HFFc6 (cell line): ENCODE measurements around the gene TNS3. TPM values are rescaled to one million over a fixed set of nuclear protein-coding genes. Genes with fewer than 3 reads are reported as not detected.

Source experiments
- DNase-seq: peaks from one replicate; pipeline ENCODE4 v3.0.0-alpha.2; 2018
- H3K27ac Mint-ChIP-seq: 2 replicates; pipeline ENCODE4 v1.8.0; 2020; ENCODE audit warnings: mild to moderate bottlenecking, mixed read lengths
- H3K27me3 Mint-ChIP-seq: 2 replicates; pipeline ENCODE4 v1.8.0; 2021; ENCODE audit warnings: mild to moderate bottlenecking, moderate library complexity, mixed read lengths; ENCODE audit not compliant: insufficient read depth
- H3K36me3 Mint-ChIP-seq: 2 replicates; pipeline ENCODE4 v1.8.0; 2021; ENCODE audit warnings: low read depth, mixed read lengths
- H3K4me1 Mint-ChIP-seq: 2 replicates; pipeline ENCODE4 v1.8.0; 2020; ENCODE audit warnings: low read depth, mixed read lengths
- H3K4me3 Mint-ChIP-seq: 2 replicates; pipeline ENCODE4 v1.8.0; 2020; ENCODE audit warnings: mild to moderate bottlenecking, moderate library complexity, mixed read lengths
- H3K9me3 Mint-ChIP-seq: 2 replicates; pipeline ENCODE4 v1.8.0; 2020; ENCODE audit warnings: mild to moderate bottlenecking, mixed read lengths
- CTCF ChIP-seq: fragments of 200-600 bp; sonication (generic); IDR thresholded peaks from 2 replicates; pipeline ENCODE4 v1.5.0; 2021; ENCODE audit warnings: antibody characterized with exemption, mild to moderate bottlenecking
- total RNA-seq, 6 experiments: library from RNA; stranded (reverse); fragmentation: NEBNext Ultra II Directional; extraction: Animal tissue kit (Norgen Biotek cat#: 25700); gene quantifications; 2 replicates in 1 of 6; 3 replicates in 5 of 6; pipeline ENCODE4 v1.2.3, GENCODE V29; 2021

The TNS3 gene
- total RNA-seq, 6 experiments from 2014 or later: 50.8 to 77.0 (median 67.8) TPM

GRCh38 chr7:47415318-47416212 lies 166.3 kb downstream of the TNS3 start:
- no peak for TF ChIP-seq CTCF
- Mint-ChIP-seq H3K4me1 (peaks cover 15% of the 10 kb centered on the region), H3K27me3 (peaks cover 7% of the 10 kb centered on the region), H3K36me3 (peaks cover 42% of the 10 kb centered on the region), H3K9me3 (peaks cover 5% of the 10 kb centered on the region), H3K27ac (no peak overlapping the region), H3K4me3 (no peak overlapping the region; the same call in 1 of the 2 replicates)
- no peak for DNase-seq

GRCh38 chr7:47414342-47415317 lies 167.3 kb downstream of the TNS3 start:
- TF ChIP-seq CTCF: no peak
- H3K9me3 Mint-ChIP-seq: no peaks in the 10 kb centered on the region; the same call in 1 of the 2 replicates
- no peak overlapping the region for H3K27ac Mint-ChIP-seq
- peaks cover 6% of the 10 kb centered on the region for H3K27me3 Mint-ChIP-seq
- peaks cover 33% of the 10 kb centered on the region for H3K36me3 Mint-ChIP-seq
- H3K4me1 Mint-ChIP-seq: peaks cover 13% of the 10 kb centered on the region
- no peak for DNase-seq
- H3K4me3 Mint-ChIP-seq: no peak overlapping the region

- DNase-seq: no peak
- Mint-ChIP-seq H3K4me1 (peaks cover 11% of the 10 kb centered on the region), H3K27ac (no peak overlapping the region; the same call in 1 of the 2 replicates), H3K36me3 (peaks cover 24% of the 10 kb centered on the region), H3K27me3 (peaks cover 6% of the 10 kb centered on the region), H3K4me3 (no peak overlapping the region), H3K9me3 (no peaks in the 10 kb centered on the region)
- no peak for TF ChIP-seq CTCF
These were observed 168.2 kb downstream of the TNS3 start for GRCh38 chr7:47413526-47414341.

- H3K4me1 Mint-ChIP-seq: peaks cover 11% of the 10 kb centered on the region
- H3K27ac Mint-ChIP-seq: no peak overlapping the region
- H3K4me3 Mint-ChIP-seq: no peak overlapping the region
- no peak for DNase-seq
- peaks cover 29% of the 10 kb centered on the region for H3K36me3 Mint-ChIP-seq
- peaks cover 6% of the 10 kb centered on the region for H3K27me3 Mint-ChIP-seq
- TF ChIP-seq CTCF: no peak
- no peaks in the 10 kb centered on the region for H3K9me3 Mint-ChIP-seq
These were observed 170.0 kb downstream of the TNS3 start for GRCh38 chr7:47411901-47412300.
